AG10803 (cell line): Measurements from ENCODE around the gene TTLL1.

Experiments used
- DNase-seq: peaks from one replicate; pipeline ENCODE4 v3.0.0; 2010; ENCODE audit warnings: low read depth
- H3K4me3 ChIP-seq: 2 replicates; pipeline ENCODE4 v1.5.1; 2011; ENCODE audit warnings: mild to moderate bottlenecking, low read length, control low read depth
- TF ChIP-seq, protein P1 (sequence below): conservative IDR thresholded peaks from 2 replicates; pipeline ENCODE4 v1.5.1; 2011; ENCODE audit warnings: mild to moderate bottlenecking, low read length, control low read depth, inconsistent platforms

Gene TTLL1

DNA sequence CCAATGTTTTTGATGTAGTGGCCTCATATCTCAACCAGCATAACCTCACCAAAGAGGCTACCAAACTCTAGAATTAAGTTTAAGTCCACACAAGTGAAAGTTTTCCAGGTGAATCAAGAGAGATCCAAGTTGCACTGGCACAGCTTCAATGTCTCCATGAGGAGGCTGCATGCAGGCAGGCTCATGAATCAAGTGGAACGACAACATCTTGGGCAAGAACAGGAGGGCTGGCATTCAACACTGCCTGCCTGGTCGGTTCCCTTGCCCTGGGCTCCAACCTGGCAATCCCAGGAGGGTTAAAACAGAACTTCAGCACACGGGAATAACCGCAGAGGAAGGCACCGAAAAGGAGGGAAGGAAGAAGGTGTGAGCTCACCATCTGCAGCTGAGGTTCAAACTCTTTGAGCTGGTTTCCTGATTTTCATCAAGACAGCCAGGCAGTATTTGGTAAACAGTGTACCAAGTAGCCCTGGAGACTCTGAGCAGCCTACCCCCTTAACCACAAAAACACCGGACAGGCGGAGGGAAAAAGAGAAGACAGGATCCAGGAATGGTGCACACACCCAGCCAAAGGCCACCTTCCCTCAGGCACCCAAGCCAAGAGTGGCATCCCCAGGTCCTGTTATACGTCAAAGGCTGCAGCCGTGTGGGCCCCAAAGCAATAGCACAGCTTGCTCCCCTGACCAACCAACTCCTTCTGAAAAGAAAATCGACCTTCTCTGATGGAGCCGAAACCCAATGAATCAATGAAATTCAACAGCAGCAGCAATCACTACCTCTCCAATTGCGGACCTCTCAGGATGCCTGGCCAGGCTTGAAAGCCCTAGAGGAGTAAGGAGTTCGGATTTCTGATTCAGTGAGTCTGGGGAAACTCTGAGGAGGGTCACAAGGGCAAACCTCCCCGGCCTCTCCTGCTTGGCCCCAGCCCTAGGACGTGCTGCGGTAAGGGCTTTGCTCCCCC is 75.6 kb downstream of the TTLL1 start:
- peak overlapping the region; percentile 86 for H3K4me3 ChIP-seq
- TF ChIP-seq, protein P1, sequence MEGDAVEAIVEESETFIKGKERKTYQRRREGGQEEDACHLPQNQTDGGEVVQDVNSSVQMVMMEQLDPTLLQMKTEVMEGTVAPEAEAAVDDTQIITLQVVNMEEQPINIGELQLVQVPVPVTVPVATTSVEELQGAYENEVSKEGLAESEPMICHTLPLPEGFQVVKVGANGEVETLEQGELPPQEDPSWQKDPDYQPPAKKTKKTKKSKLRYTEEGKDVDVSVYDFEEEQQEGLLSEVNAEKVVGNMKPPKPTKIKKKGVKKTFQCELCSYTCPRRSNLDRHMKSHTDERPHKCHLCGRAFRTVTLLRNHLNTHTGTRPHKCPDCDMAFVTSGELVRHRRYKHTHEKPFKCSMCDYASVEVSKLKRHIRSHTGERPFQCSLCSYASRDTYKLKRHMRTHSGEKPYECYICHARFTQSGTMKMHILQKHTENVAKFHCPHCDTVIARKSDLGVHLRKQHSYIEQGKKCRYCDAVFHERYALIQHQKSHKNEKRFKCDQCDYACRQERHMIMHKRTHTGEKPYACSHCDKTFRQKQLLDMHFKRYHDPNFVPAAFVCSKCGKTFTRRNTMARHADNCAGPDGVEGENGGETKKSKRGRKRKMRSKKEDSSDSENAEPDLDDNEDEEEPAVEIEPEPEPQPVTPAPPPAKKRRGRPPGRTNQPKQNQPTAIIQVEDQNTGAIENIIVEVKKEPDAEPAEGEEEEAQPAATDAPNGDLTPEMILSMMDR: no peak
- DNase-seq: peak; percentile 56

DNA sequence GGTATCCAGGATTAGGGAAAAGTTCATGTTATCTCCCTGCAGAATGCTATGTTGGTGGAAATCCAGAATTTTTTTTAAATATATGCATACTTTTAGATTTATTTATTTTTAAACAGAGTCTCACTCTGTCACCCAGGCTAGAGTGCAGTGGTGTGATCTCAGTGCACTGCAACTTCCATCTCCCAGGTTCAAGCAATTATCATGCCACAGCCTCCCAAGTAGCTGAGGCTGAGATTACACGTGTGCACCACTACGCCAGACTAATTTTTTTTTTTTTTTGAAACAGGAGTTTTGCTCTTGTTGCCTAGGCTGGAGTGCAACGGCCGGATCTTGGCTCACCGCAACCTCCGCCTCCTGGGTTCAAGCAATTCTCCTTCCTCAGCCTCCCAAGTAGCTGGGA is 76.8 kb downstream of the TTLL1 start:
- H3K4me3 ChIP-seq: no peak overlapping the region
- DNase-seq: no peak
- TF ChIP-seq, protein P1: no peak

DNA sequence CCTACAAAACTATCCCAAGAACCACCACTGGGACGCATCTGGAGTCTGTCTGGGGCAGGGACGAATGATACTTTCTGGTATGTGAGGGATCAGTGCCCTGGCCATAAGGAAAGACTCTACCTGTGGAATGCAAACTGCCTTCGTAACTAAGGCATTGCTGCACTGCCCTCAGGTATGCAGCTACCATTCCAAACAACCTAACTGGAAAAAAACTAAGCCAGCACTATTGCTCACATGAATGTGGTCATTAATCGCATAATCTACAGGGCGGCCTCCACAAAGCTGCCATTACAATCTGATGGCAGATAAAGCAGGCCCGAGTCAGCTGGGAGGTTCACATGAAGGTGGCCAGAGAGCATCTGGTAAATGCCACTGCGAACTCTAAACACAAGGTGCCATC is 78.1 kb downstream of the TTLL1 start:
- H3K4me3 ChIP-seq: no peak overlapping the region
- TF ChIP-seq, protein P1: peak; percentile 22
- no peak for DNase-seq

DNA sequence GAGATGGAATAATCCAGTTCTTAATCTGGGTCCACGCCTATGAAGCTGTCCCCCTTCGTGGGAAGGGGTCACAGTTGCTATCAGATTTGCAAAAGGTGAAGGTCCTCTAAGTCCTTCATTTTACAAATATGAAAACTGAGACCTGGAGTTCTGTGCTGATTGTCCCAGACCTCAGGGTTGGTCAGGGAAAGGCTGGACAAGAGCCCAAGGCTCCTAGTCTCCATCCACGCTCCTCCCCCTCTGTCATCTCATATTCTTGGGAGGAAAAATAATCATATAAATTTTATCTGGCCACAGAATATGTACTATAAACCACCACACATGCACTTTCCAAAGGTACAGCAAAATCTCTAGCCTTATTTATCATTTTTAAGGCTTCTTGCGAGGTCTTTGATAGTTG is 79.7 kb downstream of the TTLL1 start:
- no peak for DNase-seq
- no peak overlapping the region for H3K4me3 ChIP-seq
- TF ChIP-seq, protein P1: no peak

DNA sequence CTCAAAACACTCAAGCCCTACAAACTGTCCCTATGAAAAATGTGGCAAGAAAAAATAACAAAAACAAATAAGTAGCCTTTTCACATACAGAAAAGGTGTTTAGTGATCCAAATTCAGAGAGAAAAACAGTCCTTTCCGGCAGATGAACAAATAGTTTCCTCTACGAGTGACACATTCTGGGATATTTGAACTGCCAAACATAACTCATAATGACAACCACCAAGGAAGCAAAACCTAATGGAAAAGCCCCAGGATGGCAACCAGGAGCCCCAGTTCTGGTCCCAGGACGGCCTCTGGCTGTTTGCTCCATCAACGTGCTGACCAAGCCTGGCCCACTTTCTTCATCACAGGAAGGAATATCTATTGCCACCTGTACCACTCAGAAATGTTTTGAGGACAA is 80.3 kb downstream of the TTLL1 start:
- TF ChIP-seq, protein P1: no peak
- no peak overlapping the region for H3K4me3 ChIP-seq
- DNase-seq: no peak

DNA sequence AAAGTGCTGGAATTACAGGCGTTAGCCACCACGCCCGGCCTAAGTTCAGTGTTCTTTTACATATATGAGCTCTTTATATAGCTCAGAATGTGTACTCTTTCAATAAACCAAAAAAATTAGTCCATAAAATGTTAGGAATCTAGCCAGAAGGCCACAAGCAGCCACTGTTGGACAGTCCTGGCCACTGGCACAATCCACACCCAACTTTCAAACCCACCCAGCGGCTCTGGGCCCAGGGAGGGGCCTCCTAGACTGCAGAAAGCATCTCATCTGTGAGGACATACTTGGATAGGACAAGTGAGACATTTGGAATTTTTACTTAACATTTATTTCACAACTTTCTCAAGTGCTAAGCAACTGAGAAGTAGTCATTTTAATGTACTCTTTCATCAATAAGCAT is 80.7 kb downstream of the TTLL1 start:
- peak; percentile 78 for DNase-seq
- TF ChIP-seq, protein P1: no peak
- H3K4me3 ChIP-seq: no peak overlapping the region

DNA sequence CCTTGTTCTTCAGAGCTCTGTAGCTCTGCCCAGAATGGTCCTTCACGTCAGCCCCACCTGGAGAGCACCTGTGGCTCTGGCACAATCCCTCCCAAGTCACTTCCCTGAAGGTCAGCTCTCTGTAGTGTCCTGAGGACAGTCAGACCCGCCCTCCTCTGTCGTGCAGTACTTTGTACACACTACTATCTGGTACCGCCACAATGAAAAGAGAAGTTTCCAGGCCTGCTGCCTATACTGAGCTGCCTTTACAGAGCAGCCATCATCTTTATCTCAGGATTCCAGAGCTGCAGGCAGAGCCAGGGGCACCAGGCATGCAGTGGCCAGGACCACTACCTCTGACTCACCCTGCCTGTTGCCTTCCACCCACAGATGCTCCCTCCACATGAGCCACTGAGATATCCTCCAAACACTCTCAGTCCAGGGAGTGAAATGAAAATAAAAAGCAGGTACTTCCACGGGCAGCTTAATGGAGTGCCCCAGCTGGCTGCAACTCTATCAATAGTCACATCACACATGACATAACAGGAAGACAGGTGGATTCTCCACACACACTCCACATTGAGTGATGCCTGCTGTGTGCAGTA is 81.6 kb downstream of the TTLL1 start:
- DNase-seq: peak; percentile 46
- no peak overlapping the region for H3K4me3 ChIP-seq
- TF ChIP-seq, protein P1: no peak
